ENCODE data around the gene ETS2.
"Not testable (repeated sequence)": the region's sequence is repeated elsewhere in the genome, so short reads cannot be mapped to it uniquely, and the experiment has no call there.

Gene ETS2

GRCh38 chr21:38816400-38816977 lies 10.8 kb downstream of the ETS2 start:
- no peak overlapping the region for H3K4me3 Mint-ChIP-seq
- H3K9me3 Mint-ChIP-seq, result no peaks in the 10 kb centered on the region
- no peak overlapping the region for H3K27ac Mint-ChIP-seq
- H3K36me3 Mint-ChIP-seq, result peaks cover 100% of the 10 kb centered on the region
- no peak for ATAC-seq
- DNase-seq (ENCODE audit: low spot score in 2 of 2), result no peak
- peaks cover 3% of the 10 kb centered on the region for H3K4me1 Mint-ChIP-seq

GRCh38 chr21:38817371-38818324 lies 11.9 kb downstream of the ETS2 start:
- no peak for ATAC-seq
- no peak overlapping the region for H3K4me3 Mint-ChIP-seq

DNA sequence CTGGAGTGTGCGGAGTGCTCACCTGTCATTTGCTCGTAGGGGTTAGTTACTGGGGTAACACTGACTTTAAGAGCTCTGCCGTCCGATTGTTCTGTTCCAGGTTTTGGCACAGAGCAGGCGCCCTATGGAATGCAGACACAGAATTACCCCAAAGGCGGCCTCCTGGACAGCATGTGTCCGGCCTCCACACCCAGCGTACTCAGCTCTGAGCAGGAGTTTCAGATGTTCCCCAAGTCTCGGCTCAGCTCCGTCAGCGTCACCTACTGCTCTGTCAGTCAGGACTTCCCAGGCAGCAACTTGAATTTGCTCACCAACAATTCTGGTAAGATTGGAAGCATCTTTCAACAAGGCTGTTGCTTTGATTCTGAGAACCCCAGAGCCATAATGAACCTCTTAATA lies 12.6 kb downstream of the ETS2 start:
- Mint-ChIP-seq H3K9me3 (no peaks in the 10 kb centered on the region), H3K27ac (no peak overlapping the region), H3K4me1 (no peaks in the 10 kb centered on the region), H3K36me3 (peaks cover 100% of the 10 kb centered on the region), H3K4me3 (no peak overlapping the region)
- ATAC-seq (no peak), DNase-seq (ENCODE audit: low spot score in 2 of 2) (no peak)

More at GRCh38 chr21:38817371-38818324, 11.9 kb downstream of the ETS2 start:
- no peaks in the 10 kb centered on the region for H3K9me3 Mint-ChIP-seq
- peaks cover 100% of the 10 kb centered on the region for H3K36me3 Mint-ChIP-seq
- no peak overlapping the region for H3K27ac Mint-ChIP-seq
- H3K4me1 Mint-ChIP-seq, result no peaks in the 10 kb centered on the region
- no peak for DNase-seq (ENCODE audit: low spot score in 2 of 2)

DNA sequence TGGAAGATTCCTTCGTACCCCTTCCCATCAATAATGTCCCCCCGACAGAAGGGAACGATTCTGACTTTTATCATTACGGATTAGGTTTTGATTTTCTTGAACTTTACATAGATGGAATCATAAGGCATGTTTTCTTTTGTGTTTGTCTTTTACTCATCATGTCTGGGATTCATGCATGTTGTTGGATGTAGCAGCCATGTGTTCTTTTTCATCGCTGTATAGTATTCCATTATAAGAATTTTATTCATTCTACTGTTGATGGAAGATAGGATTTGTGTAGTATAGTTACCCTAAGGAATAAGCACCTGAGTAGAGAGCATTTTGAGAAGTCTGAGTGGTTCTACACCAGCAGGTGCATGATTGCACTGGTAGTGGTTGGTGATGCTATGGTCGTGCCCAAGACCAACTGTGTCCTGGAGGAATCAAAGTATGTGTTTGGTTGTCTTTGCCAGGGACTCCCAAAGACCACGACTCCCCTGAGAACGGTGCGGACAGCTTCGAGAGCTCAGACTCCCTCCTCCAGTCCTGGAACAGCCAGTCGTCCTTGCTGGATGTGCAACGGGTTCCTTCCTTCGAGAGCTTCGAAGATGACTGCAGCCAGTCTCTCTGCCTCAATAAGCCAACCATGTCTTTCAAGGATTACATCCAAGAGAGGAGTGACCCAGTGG lies 13.5 kb downstream of the ETS2 start:
- H3K4me1 Mint-ChIP-seq, result no peaks in the 10 kb centered on the region
- no peak for DNase-seq (ENCODE audit: low spot score in 2 of 2)
- H3K36me3 Mint-ChIP-seq, result peaks cover 100% of the 10 kb centered on the region
- H3K4me3 Mint-ChIP-seq, result no peak overlapping the region
- no peaks in the 10 kb centered on the region for H3K9me3 Mint-ChIP-seq
- no peak for ATAC-seq
- H3K27ac Mint-ChIP-seq, result no peak overlapping the region

DNA sequence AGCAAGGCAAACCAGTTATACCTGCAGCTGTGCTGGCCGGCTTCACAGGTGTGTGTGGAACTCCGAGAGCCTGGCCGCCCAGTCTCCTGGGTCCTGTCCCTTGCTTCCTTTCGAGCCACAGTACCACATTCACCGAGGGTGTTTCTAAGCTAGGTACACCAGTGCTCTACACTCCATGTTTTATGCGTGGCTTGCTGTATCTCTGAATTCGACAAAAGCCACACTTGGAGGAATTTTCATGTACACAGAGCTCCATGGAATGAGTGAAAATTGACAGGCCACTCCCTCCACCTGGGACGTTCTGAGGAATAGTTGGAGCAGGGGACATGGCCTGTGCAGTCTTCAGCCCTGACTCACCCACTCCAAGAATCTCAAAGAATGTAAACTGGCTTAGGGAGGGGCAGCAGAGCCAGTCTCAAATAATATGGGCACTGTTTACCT lies 14.0 kb downstream of the ETS2 start:
- no peak for ATAC-seq
- H3K4me3 Mint-ChIP-seq, result no peak overlapping the region
- H3K36me3 Mint-ChIP-seq, result peaks cover 98% of the 10 kb centered on the region
- H3K9me3 Mint-ChIP-seq, result no peaks in the 10 kb centered on the region
- H3K27ac Mint-ChIP-seq, result no peak overlapping the region
- DNase-seq (ENCODE audit: low spot score in 2 of 2), result no peak
- no peaks in the 10 kb centered on the region for H3K4me1 Mint-ChIP-seq

DNA sequence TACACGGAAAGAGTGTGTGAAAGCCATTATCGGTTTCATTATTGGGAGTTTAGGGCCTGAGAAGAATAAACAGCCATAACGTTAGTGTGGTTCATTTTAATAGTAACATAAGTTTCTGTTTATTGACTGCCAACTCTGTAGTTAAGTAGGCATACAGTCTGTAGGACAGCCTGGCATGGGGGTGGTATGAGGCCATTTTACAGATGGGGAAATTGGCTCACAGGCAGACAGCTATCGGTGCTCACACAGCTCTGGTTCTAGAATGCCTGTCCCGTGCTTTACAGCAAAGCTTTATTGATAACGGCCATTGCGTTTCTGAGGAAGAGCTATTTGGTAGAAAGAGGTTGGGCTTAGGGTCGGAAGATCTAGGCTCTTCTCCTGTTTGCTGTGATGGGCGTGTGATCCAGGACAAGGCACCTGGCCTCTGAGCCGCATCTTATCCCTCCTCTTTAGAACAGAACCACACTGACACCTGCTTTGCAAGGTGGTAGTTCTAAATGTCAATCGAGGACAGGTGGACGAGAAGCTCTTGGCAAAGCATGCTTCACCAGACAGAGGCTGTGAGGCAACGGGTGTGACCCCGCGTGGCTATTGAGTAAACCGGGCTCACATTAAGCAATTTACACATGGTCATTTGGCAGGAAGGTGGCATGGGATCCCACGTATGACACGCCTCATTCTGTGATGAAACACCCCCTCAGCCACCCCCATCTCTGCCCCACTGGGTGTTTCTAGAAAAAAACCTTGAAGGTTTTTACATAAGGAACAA lies 14.9 kb downstream of the ETS2 start:
- H3K9me3 Mint-ChIP-seq, result no peaks in the 10 kb centered on the region
- no peak for ATAC-seq
- DNase-seq (ENCODE audit: low spot score in 2 of 2), result no peak
- no peaks in the 10 kb centered on the region for H3K4me1 Mint-ChIP-seq
- no peak overlapping the region for H3K27ac Mint-ChIP-seq
- peaks cover 89% of the 10 kb centered on the region for H3K36me3 Mint-ChIP-seq
- no peak overlapping the region for H3K4me3 Mint-ChIP-seq

GRCh38 chr21:38821248-38821647 lies 15.5 kb downstream of the ETS2 start:
- Mint-ChIP-seq H3K4me3 (no peak overlapping the region), H3K27ac (no peak overlapping the region)
- no peak for DNase-seq (ENCODE audit: low spot score in 2 of 2)

GRCh38 chr21:38821959-38822682 lies 16.4 kb downstream of the ETS2 start:
- ATAC-seq (no peak), DNase-seq (ENCODE audit: low spot score in 2 of 2) (no peak)
- no peak overlapping the region for H3K27ac Mint-ChIP-seq
- H3K4me3 Mint-ChIP-seq, result no peak overlapping the region
- H3K9me3 Mint-ChIP-seq, result no peaks in the 10 kb centered on the region
- H3K36me3 Mint-ChIP-seq, result peaks cover 74% of the 10 kb centered on the region
- no peaks in the 10 kb centered on the region for H3K4me1 Mint-ChIP-seq

More at GRCh38 chr21:38821248-38821647, 15.5 kb downstream of the ETS2 start:
- H3K4me1 Mint-ChIP-seq, result no peaks in the 10 kb centered on the region
- no peaks in the 10 kb centered on the region for H3K9me3 Mint-ChIP-seq
- ATAC-seq, result no peak
- H3K36me3 Mint-ChIP-seq, result peaks cover 83% of the 10 kb centered on the region

DNA sequence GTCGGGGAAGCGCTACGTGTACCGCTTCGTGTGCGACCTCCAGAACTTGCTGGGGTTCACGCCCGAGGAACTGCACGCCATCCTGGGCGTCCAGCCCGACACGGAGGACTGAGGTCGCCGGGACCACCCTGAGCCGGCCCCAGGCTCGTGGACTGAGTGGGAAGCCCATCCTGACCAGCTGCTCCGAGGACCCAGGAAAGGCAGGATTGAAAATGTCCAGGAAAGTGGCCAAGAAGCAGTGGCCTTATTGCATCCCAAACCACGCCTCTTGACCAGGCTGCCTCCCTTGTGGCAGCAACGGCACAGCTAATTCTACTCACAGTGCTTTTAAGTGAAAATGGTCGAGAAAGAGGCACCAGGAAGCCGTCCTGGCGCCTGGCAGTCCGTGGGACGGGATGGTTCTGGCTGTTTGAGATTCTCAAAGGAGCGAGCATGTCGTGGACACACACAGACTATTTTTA lies 17.1 kb downstream of the ETS2 start:
- DNase-seq (ENCODE audit: low spot score in 2 of 2) (no peak), ATAC-seq (no peak)
- Mint-ChIP-seq H3K27ac (no peak overlapping the region), H3K36me3 (peaks cover 67% of the 10 kb centered on the region), H3K4me1 (no peaks in the 10 kb centered on the region), H3K4me3 (no peak overlapping the region), H3K9me3 (no peaks in the 10 kb centered on the region)

DNA sequence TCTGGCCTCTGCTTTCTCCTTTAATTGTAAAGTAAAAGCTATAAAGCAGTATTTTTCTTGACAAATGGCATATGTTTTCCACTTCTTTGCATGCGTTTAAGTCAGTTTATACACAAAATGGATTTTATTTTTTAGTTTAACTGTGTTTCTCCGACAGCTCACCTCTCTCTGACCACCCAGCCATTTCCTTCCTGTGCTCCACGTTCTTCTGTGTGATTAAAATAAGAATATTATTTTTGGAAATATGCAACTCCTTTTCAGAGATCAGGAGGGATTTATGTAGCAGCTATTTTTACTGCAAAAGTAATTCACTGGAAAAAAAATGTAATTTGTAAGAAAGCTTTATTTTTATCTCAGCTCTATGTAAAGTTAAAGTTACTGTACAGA lies 18.0 kb downstream of the ETS2 start:
- ATAC-seq (no peak), DNase-seq (ENCODE audit: low spot score in 2 of 2) (no peak)
- Mint-ChIP-seq H3K36me3 (peaks cover 58% of the 10 kb centered on the region), H3K9me3 (no peaks in the 10 kb centered on the region), H3K4me3 (no peak overlapping the region), H3K27ac (no peak overlapping the region), H3K4me1 (no peaks in the 10 kb centered on the region)

- H3K36me3 Mint-ChIP-seq, result peaks cover 53% of the 10 kb centered on the region
- no peaks in the 10 kb centered on the region for H3K4me1 Mint-ChIP-seq
- no peaks in the 10 kb centered on the region for H3K9me3 Mint-ChIP-seq
- H3K4me3 Mint-ChIP-seq, result no peak overlapping the region
- no peak overlapping the region for H3K27ac Mint-ChIP-seq
- DNase-seq (ENCODE audit: low spot score in 2 of 2) (no peak), ATAC-seq (no peak)
Measured at GRCh38 chr21:38824124-38824822, 18.5 kb downstream of the ETS2 start.

DNA sequence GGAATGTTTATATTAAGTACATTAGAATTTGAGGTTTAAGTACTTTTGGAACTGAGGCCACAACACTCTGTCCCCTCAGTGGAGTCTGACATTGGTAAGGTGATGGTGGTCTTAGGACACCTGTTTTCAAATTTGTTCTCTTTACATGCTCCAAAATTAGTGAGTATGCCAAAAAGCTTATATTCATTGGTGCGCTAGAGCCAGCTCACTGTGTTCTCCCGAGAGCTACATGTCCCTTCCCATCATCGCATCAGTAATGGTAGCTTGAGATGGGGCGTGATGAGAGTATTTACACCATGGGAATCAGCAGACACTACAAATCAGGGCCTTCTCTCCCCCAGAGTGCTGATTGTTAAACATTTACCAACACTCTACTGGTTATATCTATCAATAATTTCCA lies 19.5 kb downstream of the ETS2 start:
- no peak for DNase-seq (ENCODE audit: low spot score in 2 of 2)
- H3K4me1 Mint-ChIP-seq, result no peaks in the 10 kb centered on the region
- no peaks in the 10 kb centered on the region for H3K9me3 Mint-ChIP-seq
- H3K27ac Mint-ChIP-seq, result no peak overlapping the region
- no peak for ATAC-seq
- peaks cover 43% of the 10 kb centered on the region for H3K36me3 Mint-ChIP-seq
- H3K4me3 Mint-ChIP-seq, result no peak overlapping the region

GRCh38 chr21:38825921-38826320 lies 20.2 kb downstream of the ETS2 start:
- DNase-seq (ENCODE audit: low spot score in 2 of 2), result no peak
- H3K27ac Mint-ChIP-seq, result no peak overlapping the region
- H3K4me3 Mint-ChIP-seq, result no peak overlapping the region
- no peak for ATAC-seq
- peaks cover 36% of the 10 kb centered on the region for H3K36me3 Mint-ChIP-seq
- H3K4me1 Mint-ChIP-seq, result peaks cover 5% of the 10 kb centered on the region
- no peaks in the 10 kb centered on the region for H3K9me3 Mint-ChIP-seq

DNA sequence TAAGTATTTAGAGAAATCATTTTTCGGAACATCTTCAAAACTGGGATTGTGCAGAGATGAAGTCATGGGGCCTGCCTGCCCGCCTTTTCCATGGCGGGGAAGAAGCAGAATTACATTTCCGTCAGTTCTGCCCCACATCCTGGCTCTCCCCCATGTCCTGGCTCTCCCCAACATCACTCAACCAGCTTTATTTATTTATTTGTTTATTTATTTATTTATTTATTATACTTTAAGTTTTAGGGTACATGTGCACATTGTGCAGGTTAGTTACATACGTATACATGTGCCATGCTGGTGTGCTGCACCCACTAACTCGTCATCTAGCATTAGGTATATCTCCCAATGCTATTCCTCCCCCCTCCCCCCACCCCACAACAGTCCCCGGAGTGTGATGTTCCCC lies 22.4 kb downstream of the ETS2 start:
- not testable (repeated sequence) for ATAC-seq; H3K4me3 Mint-ChIP-seq; DNase-seq (ENCODE audit: low spot score in 2 of 2); H3K27ac Mint-ChIP-seq; H3K9me3 Mint-ChIP-seq
- peaks cover 17% of the 10 kb centered on the region for H3K4me1 Mint-ChIP-seq
- peaks cover 14% of the 10 kb centered on the region for H3K36me3 Mint-ChIP-seq

All from stimulated activated effector memory CD8-positive, alpha-beta T cell treated with anti-CD3 and anti-CD28 coated beads, Interleukin-12 subunit alpha, Interleukin-12 subunit beta, amount 100 ng/mL, for 72 hours (primary cell).